Epithelial cell of esophagus (primary cell): Measurements from ENCODE around the gene TMEM223.
A peak's percentile ranks its signal among the peaks of the same experiment; 100 is the strongest.

Experiments used
- DNase-seq: peaks from one replicate; pipeline ENCODE4 v3.0.0; 2010; ENCODE audit warnings: low read depth
- H3K4me3 ChIP-seq: 2 replicates; pipeline ENCODE4 v1.5.1; 2011; ENCODE audit warnings: mild to moderate bottlenecking, low read length, control low read depth
- CTCF ChIP-seq: IDR thresholded peaks from 2 replicates; pipeline ENCODE4 v1.5.1; 2011; ENCODE audit warnings: low read depth, mild to moderate bottlenecking, low read length, control low read depth, inconsistent platforms; ENCODE audit not compliant: insufficient read depth; ENCODE audit errors: missing control alignments

TMEM223 gene

DNA sequence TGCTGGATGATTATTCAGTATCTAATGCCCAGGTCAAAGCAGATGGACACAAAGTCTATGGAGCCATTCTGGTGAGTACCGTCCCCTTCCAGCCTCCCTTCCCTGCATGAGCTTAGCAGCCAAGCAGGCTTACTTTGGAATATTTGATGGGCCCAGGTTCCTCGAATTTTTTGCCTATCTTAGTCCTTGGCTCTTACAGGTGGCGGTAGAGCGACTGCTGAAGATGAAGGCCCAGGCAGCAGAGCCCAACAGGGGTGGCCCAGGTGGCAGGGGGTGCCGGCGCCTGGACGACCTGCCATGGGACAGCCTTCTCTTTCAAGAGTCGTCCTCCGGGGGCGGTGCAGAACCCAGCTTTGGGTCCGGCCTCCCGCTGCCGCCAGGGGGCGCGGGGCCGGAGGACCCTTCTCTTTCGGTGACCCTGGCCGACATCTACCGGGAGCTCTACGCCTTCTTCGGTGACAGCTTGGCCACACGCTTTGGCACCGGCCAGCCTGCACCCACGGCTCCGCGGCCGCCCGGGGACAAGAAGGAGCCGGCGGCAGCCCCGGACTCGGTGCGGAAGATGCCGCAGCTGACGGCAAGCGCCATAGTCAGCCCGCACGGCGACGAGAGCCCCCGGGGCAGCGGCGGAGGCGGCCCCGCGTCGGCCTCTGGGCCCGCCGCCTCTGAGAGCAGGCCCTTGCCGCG is 5.3 kb downstream of the TMEM223 start:
- H3K4me3 ChIP-seq = peak overlapping the region; percentile 77
- TF ChIP-seq CTCF = peak; percentile 89
- DNase-seq = peak; percentile 78

GRCh38 chr11:62782753-62783152 is 9.1 kb downstream of the TMEM223 start:
- DNase-seq = no peak
- no peak for TF ChIP-seq CTCF
- H3K4me3 ChIP-seq = no peak overlapping the region

DNA sequence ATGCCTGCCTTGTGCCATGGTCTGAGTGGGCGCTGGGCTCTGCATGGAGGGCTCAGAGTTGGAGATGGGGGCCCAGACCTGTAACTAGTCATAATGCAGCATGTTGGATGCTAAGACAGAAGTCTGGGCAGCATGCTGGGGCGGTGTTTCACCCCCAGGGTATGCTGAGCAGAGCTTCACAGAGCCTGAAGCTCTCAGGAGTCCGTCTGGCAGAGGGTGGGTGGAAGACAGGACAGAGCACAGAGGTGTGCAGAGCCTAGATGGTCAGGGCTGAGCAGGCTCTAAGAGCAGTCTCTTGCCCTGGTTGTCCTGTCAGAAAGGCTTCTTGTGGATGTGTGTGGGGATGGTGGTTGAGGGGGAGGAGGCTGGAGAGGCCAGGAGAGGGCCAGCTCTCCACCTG is 13.4 kb downstream of the TMEM223 start:
- no peak for TF ChIP-seq CTCF
- no peak for DNase-seq
- no peak overlapping the region for H3K4me3 ChIP-seq

GRCh38 chr11:62777389-62777788 is 14.4 kb downstream of the TMEM223 start:
- no peak for DNase-seq

GRCh38 chr11:62775646-62776045 is 16.2 kb downstream of the TMEM223 start:
- DNase-seq = no peak
- H3K4me3 ChIP-seq = no peak overlapping the region
- no peak for TF ChIP-seq CTCF

More at GRCh38 chr11:62777389-62777788, 14.4 kb downstream of the TMEM223 start:
- no peak for TF ChIP-seq CTCF
- H3K4me3 ChIP-seq = no peak overlapping the region

- no peak overlapping the region for H3K4me3 ChIP-seq
- TF ChIP-seq CTCF = no peak
- peak; percentile 53 for DNase-seq
These were observed 17.4 kb downstream of the TMEM223 start for GRCh38 chr11:62774407-62774806.
